Breast epithelium (tissue), 3 donors: ENCODE results near the gene C19orf38.

ENCODE experiments used
- CTCF ChIP-seq, 3 donors: fragments of 450-650 bp; IDR thresholded peaks; one replicate each; pipeline ENCODE4 v1.5.1; 2016 to 2017; ENCODE audit warnings: antibody characterized with exemption in 3 of 3, mild to moderate bottlenecking in 3 of 3, moderate library complexity in 3 of 3
- POLR2A ChIP-seq: fragments of 450-650 bp; IDR thresholded peaks from one replicate; pipeline ENCODE4 v1.6.1; 2016; ENCODE audit warnings: antibody characterized with exemption, mild to moderate bottlenecking, moderate library complexity

GRCh38 chr19:10832939-10833296, 15.3 kb upstream of the C19orf38 start:
- TF ChIP-seq CTCF (IDR thresholded peaks at IDR 0.05) = no peak
- no peak for TF ChIP-seq POLR2A
